Tongue (tissue), 2 donors: ENCODE data around the gene BRIP1. TPM values are rescaled to one million over a fixed set of nuclear protein-coding genes. Genes with fewer than 3 reads are reported as not detected.

Experiments used
- DNase-seq: peaks from one replicate; pipeline ENCODE4 v3.0.0-alpha.2; 2015
- total RNA-seq: library from RNA; depleted of rRNA; stranded (reverse); fragments of >200 nt; gene quantifications from one replicate; pipeline ENCODE4 v1.2.3, GENCODE V29; 2014

The BRIP1 gene
- total RNA-seq, 1 donor from 2014 or later = 6.5 TPM

GRCh38 chr17:61659437-61659836 lies 203.9 kb downstream of the BRIP1 start:
- no peak for DNase-seq

GRCh38 chr17:61658183-61658582 lies 205.1 kb downstream of the BRIP1 start:
- no peak for DNase-seq

GRCh38 chr17:61657338-61657737 lies 206.0 kb downstream of the BRIP1 start:
- no peak for DNase-seq

GRCh38 chr17:61656721-61657217 lies 206.6 kb downstream of the BRIP1 start:
- DNase-seq = no peak

- no peak for DNase-seq
These were observed 212.6 kb downstream of the BRIP1 start for GRCh38 chr17:61650749-61651148.

- DNase-seq = no peak
These were observed 214.7 kb downstream of the BRIP1 start for GRCh38 chr17:61648587-61648986.

GRCh38 chr17:61647047-61647446 lies 216.3 kb downstream of the BRIP1 start:
- no peak for DNase-seq

GRCh38 chr17:61646482-61646881 lies 216.8 kb downstream of the BRIP1 start:
- no peak for DNase-seq

GRCh38 chr17:61645920-61646319 lies 217.4 kb downstream of the BRIP1 start:
- DNase-seq = no peak

GRCh38 chr17:61644800-61645774 lies 218.2 kb downstream of the BRIP1 start:
- no peak for DNase-seq

GRCh38 chr17:61642768-61643167 lies 220.6 kb downstream of the BRIP1 start:
- DNase-seq = no peak

GRCh38 chr17:61641715-61642114 lies 221.6 kb downstream of the BRIP1 start:
- DNase-seq = no peak

GRCh38 chr17:61641084-61641483 lies 222.2 kb downstream of the BRIP1 start:
- DNase-seq = no peak

- no peak for DNase-seq
These were observed 223.5 kb downstream of the BRIP1 start for GRCh38 chr17:61639818-61640217.

GRCh38 chr17:61638087-61638486 lies 225.2 kb downstream of the BRIP1 start:
- DNase-seq = no peak

GRCh38 chr17:61635913-61636432 lies 227.4 kb downstream of the BRIP1 start:
- DNase-seq = peak; percentile 35

GRCh38 chr17:61634942-61635538 lies 228.3 kb downstream of the BRIP1 start:
- DNase-seq = no peak

- DNase-seq = no peak
These were observed 229.3 kb downstream of the BRIP1 start for GRCh38 chr17:61634011-61634539.

GRCh38 chr17:61632826-61633225 lies 230.5 kb downstream of the BRIP1 start:
- no peak for DNase-seq

GRCh38 chr17:61631800-61632199 lies 231.5 kb downstream of the BRIP1 start:
- DNase-seq = no peak
